ENCODE data around the gene UAP1.

DNA sequence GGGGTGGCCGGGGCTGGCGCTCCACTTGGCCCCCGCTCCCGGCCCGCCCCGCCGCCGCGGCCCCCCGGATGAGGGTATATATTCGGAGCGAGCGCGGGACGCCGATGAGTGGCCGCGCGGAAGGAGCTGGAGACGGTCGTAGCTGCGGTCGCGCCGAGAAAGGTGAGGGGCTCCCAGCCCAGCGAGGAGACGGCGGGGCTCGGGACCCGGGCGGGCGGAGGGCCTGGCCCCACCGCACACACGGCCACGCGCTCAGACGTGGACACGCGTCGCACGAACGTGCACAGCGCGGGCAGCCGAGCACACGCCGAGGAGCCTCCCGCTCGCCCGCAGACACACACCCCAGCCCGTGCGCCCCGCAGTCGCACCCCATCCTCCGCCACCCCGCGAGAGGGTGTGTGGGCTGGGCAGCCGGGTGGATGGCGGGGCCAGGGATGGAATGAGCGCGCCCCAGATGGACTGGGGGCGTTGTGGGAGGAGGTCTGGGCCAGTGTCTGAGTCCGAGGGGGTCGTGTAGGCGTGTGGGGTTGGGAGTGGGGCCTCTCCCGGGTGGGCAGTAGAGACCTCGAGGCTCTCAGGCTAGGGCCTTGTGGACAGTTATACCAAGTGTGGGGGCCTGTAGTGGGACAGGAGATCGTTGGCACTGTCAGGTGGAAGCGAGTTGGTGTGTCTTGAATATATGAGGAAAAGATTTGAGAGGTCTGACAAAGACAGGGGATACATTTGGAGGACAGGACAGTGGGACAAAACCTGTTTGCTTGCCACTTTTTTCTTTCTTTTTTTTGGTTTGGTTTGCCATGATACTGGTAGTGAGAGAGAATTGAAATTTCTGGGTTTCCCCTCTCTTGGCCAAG is at the start of gene UAP1:
- TF ChIP-seq CTCF (IDR thresholded peaks at IDR 0.05): no peak
- peak; percentile 27 for TF ChIP-seq POLR2A (IDR thresholded peaks at IDR 0.05)
